Heart right ventricle (tissue), 16 donors: ENCODE results near the gene EYS. TPM values are rescaled to one million over a fixed set of nuclear protein-coding genes. Genes with fewer than 3 reads are reported as not detected.

Source experiments
- ATAC-seq, 8 donors: fragments of 200-7000 bp; cut with Tn5 transposase; one replicate each; pipeline ENCODE4 v1.9.1; 2020; ENCODE audit warnings: mild to moderate bottlenecking in 8 of 8, moderate library complexity in 8 of 8, moderate number of reproducible peaks in 1 of 8
- DNase-seq, 2 donors: peaks; one replicate each; pipeline ENCODE4 v3.0.0-alpha.2; 2020
- H3K27ac ChIP-seq, 10 donors: fragments of 200-600 bp; sonication (generic) in 2 of 10; one replicate each; pipeline versions ENCODE4 v1.5.0 to v1.8.0; 2020 to 2022; ENCODE audit warnings: mild to moderate bottlenecking in 3 of 10
- H3K27me3 ChIP-seq, 7 donors: fragments of 200-600 bp; one replicate each; pipeline ENCODE4 v1.8.0; 2021 to 2022; ENCODE audit warnings: mild to moderate bottlenecking in 2 of 7
- H3K36me3 ChIP-seq, 9 donors: fragments of 200-600 bp; sonication (generic) in 1 of 9; one replicate each; pipeline versions ENCODE4 v1.5.0 to v1.8.0; 2020 to 2022; ENCODE audit warnings: mild to moderate bottlenecking in 2 of 9
- H3K4me1 ChIP-seq, 9 donors: fragments of 200-600 bp; sonication (generic) in 1 of 9; one replicate each; pipeline versions ENCODE4 v1.5.0 to v1.8.0; 2020 to 2022; ENCODE audit warnings: mild to moderate bottlenecking in 4 of 9
- H3K4me3 ChIP-seq, 10 donors: fragments of 200-600 bp; sonication (generic) in 2 of 10; one replicate each; pipeline versions ENCODE4 v1.5.0 to v1.8.0; 2020 to 2022; ENCODE audit warnings: mild to moderate bottlenecking in 7 of 10, moderate library complexity in 2 of 10
- H3K9me3 ChIP-seq, 11 donors: fragments of 200-600 bp in 10 of 11; sonication (generic) in 2 of 11; one replicate each; pipeline versions ENCODE4 v1.5.0 to v1.8.0; 2013 to 2022; ENCODE audit warnings: mild to moderate bottlenecking in 2 of 11, control low read depth in 1 of 11, moderate library complexity in 1 of 11
- CTCF ChIP-seq, 9 donors: fragments of 200-600 bp; sonication (generic) in 2 of 9; IDR thresholded peaks; one replicate each; pipeline versions ENCODE4 v1.5.0 to v1.8.0; 2021 to 2022; ENCODE audit warnings: antibody characterized with exemption in 9 of 9, mild to moderate bottlenecking in 5 of 9, moderate library complexity in 1 of 9
- WGBS, 2 donors: extraction: QIAGEN DNeasy Blood & Tissue Kit; methylation state at CpG; one replicate each; pipeline ENCODE4 v1.1.7; 2013; ENCODE audit warnings: inconsistent platforms in 1 of 2; 5-methylcytosine and 5-hydroxymethylcytosine counted together
- intact Hi-C, 10 donors: fragments of 100-400 bp; cut with DNase I; formaldehyde crosslinking; loops; one replicate each; pipeline versions ENCODE4 v1.11.1 to v1.14.2; 2022
- polyA plus RNA-seq, 2 donors: library from polyadenylated mRNA; stranded (reverse); fragments of 200-250 nt; gene quantifications; one replicate each; pipeline ENCODE4 v1.2.3, GENCODE V29; 2013
- total RNA-seq, 10 donors: library from RNA; stranded (reverse); fragmentation: NEBNext Ultra II Directional in 3 of 10; extraction: Animal tissue kit (Norgen Biotek cat#: 25700) in 3 of 10; gene quantifications; one replicate each; pipeline versions ENCODE4 v1.2.1 to v1.2.4, GENCODE V29; 2021 to 2023
- donor health status: Arrhythmogenic right ventricular cardiomyopathy.
- donor health status: ischemic (EF 13 %, LVEDD 7.1; RV severe dilation, severe dysfunction).
- donor health status: healthy with polysubstance abuse.
- donor health status: DM: no; HTN: yes; CAD: no.
- donor health status: DM: no; HTN: no; CAD: no.
- donor health status: ischemic (EF 25% LVEDD 6.9; RV normal size, moderate dysfunction).
- donor health status: ischemic (EF 25% LVEDD 5.7; RV mildly dilated, moderate dysfunction).
- donor health status: healthy.
- donor health status: DM: yes; HTN: yes; CAD: no.
- donor health status: Ischemic cardiomyopathy.
- donor health status: ischemic (EF 35%, LVEDD 5.7; RV mildly dilated, moderate dysfunction).
- donor health status: nonischemic (EF 11% LVEDD 7.7; RV severe dilation, severe dysfunction).
- donor health status: DM: yes; HTN: yes; CAD: no.
- donor health status: PGD.
- donor health status: ischemic (EF 29% LVEDD 5.4; RV normal size, mild dysfunction).
- donor health status: nonischemic (EF 23%, LVEDD 6.1; RV moderate dilation, normal function).

Gene EYS
- total and polyA plus RNA-seq, 12 donors, result 0.02 to 0.40 (median 0.18) TPM; not detected in 8

- ATAC-seq, result no peak
- TF ChIP-seq CTCF (IDR thresholded peaks at IDR 0.05), result no peak
- intact Hi-C loops, result no loop called here
- no peak overlapping the region for H3K27ac ChIP-seq
- H3K9me3 ChIP-seq, result no peaks in the 10 kb centered on the region
- no peaks in the 10 kb centered on the region for H3K27me3 ChIP-seq
- WGBS, 2 donors, result 57 to 86% methylated on average over 1 of the region's 1 CpG
- H3K4me1 ChIP-seq, result no peaks in the 10 kb centered on the region
- H3K4me3 ChIP-seq, result no peak overlapping the region
- H3K36me3 ChIP-seq, result no peaks in the 10 kb centered on the region
- no peak for DNase-seq
Measured at GRCh38 chr6:64046746-64047208, 1660.2 kb downstream of the EYS start.

DNA sequence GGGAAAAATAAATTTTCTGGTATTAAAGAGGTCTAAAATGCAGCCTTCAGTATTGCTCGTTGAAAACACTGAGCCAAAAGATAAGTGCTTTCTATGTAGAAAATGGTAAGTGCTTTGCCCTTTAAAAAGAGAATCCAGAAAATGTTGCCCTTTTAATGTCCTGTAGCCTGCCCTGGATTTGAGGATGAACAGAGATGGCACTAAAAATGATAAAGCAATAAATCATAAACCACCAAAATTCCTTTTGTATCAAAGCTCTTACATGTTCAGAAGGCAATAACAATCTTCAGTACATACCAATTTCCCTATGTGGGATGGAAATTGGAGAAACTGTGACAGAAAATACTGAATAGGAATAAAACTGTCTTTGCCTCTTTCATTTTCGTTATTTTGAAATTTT, 1665.7 kb downstream of the EYS start:
- intact Hi-C loops, result no loop called here
- Histone ChIP-seq H3K27ac (no peak overlapping the region), H3K36me3 (no peaks in the 10 kb centered on the region), H3K4me3 (no peak overlapping the region), H3K27me3 (no peaks in the 10 kb centered on the region), H3K9me3 (no peaks in the 10 kb centered on the region), H3K4me1 (no peaks in the 10 kb centered on the region)
- 54 to 64% methylated on average over 2 of the region's 2 CpGs for WGBS, 2 donors
- ATAC-seq, result no peak
- no peak for DNase-seq
- TF ChIP-seq CTCF (IDR thresholded peaks at IDR 0.05), result no peak

- Histone ChIP-seq H3K36me3 (no peaks in the 10 kb centered on the region), H3K9me3 (no peaks in the 10 kb centered on the region), H3K27me3 (no peaks in the 10 kb centered on the region), H3K4me1 (no peaks in the 10 kb centered on the region), H3K27ac (no peak overlapping the region), H3K4me3 (no peak overlapping the region)
- DNase-seq, result no peak
- intact Hi-C loops, result no loop called here
- no peak for ATAC-seq
- WGBS, 2 donors, result 15 to 31% methylated on average over 1 of the region's 1 CpG
- no peak for TF ChIP-seq CTCF (IDR thresholded peaks at IDR 0.05)
Measured at GRCh38 chr6:64040113-64040512, 1666.9 kb downstream of the EYS start.

GRCh38 chr6:64037427-64037826, 1669.6 kb downstream of the EYS start:
- intact Hi-C loops, result no loop called here
- H3K4me3 ChIP-seq, result no peak overlapping the region
- no peaks in the 10 kb centered on the region for H3K36me3 ChIP-seq
- no peak for TF ChIP-seq CTCF (IDR thresholded peaks at IDR 0.05)
- WGBS, 2 donors, result 53 to 67% methylated on average over 1 of the region's 1 CpG
- no peaks in the 10 kb centered on the region for H3K27me3 ChIP-seq
- H3K4me1 ChIP-seq, result no peaks in the 10 kb centered on the region
- H3K27ac ChIP-seq, result no peak overlapping the region
- no peak for ATAC-seq
- H3K9me3 ChIP-seq, result no peaks in the 10 kb centered on the region
- DNase-seq, result no peak
